B cell (primary cell): Measurements from ENCODE around the gene HAO1.

Experiments used
- CTCF ChIP-seq: fragments of 200-600 bp; IDR thresholded peaks from one replicate; pipeline ENCODE4 v1.8.0; 2022; ENCODE audit warnings: antibody characterized with exemption, mild to moderate bottlenecking
- EZH2 ChIP-seq: IDR thresholded peaks from 2 replicates; pipeline ENCODE4 v1.6.1; 2012; ENCODE audit warnings: borderline replicate concordance, low read depth, mild to moderate bottlenecking, moderate library complexity, low read length; ENCODE audit not compliant: insufficient read depth, poor library complexity, severe bottlenecking

DNA sequence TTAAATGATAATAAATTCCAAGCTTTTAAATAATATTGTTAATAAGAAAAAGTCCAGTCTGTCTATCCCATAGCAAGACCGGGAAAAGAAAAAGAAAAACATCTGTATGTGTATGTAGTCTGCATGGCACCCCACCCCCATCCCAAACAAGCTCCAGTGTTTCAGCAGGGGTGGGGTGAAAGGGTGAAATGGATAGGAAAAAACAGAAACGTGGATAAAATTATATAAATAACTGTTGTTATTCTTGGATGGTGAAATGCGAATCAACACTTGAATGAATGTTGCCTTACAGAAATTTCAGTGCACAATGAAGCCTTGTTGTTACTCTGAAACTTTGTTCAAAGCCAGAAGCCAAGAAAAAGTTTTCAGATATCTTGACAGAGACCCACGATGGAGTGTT lies 31.4 kb downstream of the HAO1 start:
- TF ChIP-seq CTCF = no peak
- no peak for TF ChIP-seq EZH2
